H1 (cell line): ENCODE data around the gene FEV. TPM values are rescaled to one million over a fixed set of nuclear protein-coding genes. Genes with fewer than 3 reads are reported as not detected.
A peak's percentile ranks its signal among the peaks of the same experiment; 100 is the strongest.

ENCODE experiments used
- CTCF ChIA-PET: fragments of 300-600 bp; sonication (Branson Sonifier 250); formaldehyde crosslinking; loops from one replicate; lab custom pipeline; 2021; ENCODE audit not compliant: partially characterized antibody; lab: Charles Lee
- POLR2A ChIA-PET: fragments of 300-600 bp; sonication (Branson Sonifier 250); formaldehyde crosslinking; loops from one replicate; lab custom pipeline; 2021; ENCODE audit warnings: inconsistent platforms; ENCODE audit not compliant: partially characterized antibody; lab: Charles Lee
- DNase-seq, 2 experiments: peaks; one replicate each; pipeline versions ENCODE4 v3.0.0 to v3.0.0-alpha.2; 2010 to 2022; ENCODE audit warnings: low spot score in 2 of 2, low read depth in 1 of 2, mixed read lengths in 1 of 2
- FAIRE-seq: peaks from 2 replicates; lab custom pipeline; 2011; peaks lifted over from hg19 to GRCh38; lab: Jason Lieb, UNC
- H2AFZ ChIP-seq: 2 replicates; pipeline ENCODE4 v1.8.1; 2012; ENCODE audit warnings: low read length, inconsistent platforms
- H2AK5ac ChIP-seq: 2 replicates; pipeline ENCODE4 v1.6.1; 2013; ENCODE audit warnings: low read depth, low read length
- H2BK120ac ChIP-seq: replicated peaks from 2 replicates; pipeline ENCODE3; 2013; ENCODE audit warnings: low read depth, low read length, inconsistent platforms
- H2BK12ac ChIP-seq: 2 replicates; pipeline ENCODE4 v1.6.1; 2013; ENCODE audit warnings: low read depth, low read length
- H2BK15ac ChIP-seq: 2 replicates; pipeline ENCODE4 v1.6.1; 2013; ENCODE audit warnings: low read length
- H2BK20ac ChIP-seq: 2 replicates; pipeline ENCODE4 v1.6.1; 2013; ENCODE audit warnings: low read length
- H2BK5ac ChIP-seq: 2 replicates; pipeline ENCODE4 v1.6.1; 2013; ENCODE audit warnings: low read depth, low read length
- H3K14ac ChIP-seq: 2 replicates; pipeline ENCODE4 v1.6.1; 2013; ENCODE audit warnings: inconsistent platforms; ENCODE audit not compliant: insufficient read length
- H3K18ac ChIP-seq: 2 replicates; pipeline ENCODE4 v1.6.1; 2013; ENCODE audit warnings: low read length; ENCODE audit errors: extremely low read depth
- H3K23ac ChIP-seq: 2 replicates; pipeline ENCODE4 v1.6.1; 2013; ENCODE audit warnings: inconsistent platforms; ENCODE audit not compliant: insufficient read length
- H3K23me2 ChIP-seq: 2 replicates; pipeline ENCODE4 v1.6.1; 2013; ENCODE audit warnings: low read depth, low read length
- H3K27ac ChIP-seq: 2 replicates; pipeline ENCODE4 v1.6.1; 2011; ENCODE audit warnings: low read depth, low read length, inconsistent platforms
- H3K27me3 ChIP-seq, 4 experiments: replicated peaks in 1 of 4; 1 replicate in 1 of 4; 2 replicates in 3 of 4; pipeline versions ENCODE4 v1.6.1 to v1.8.1; 2011 to 2013; ENCODE audit warnings: low read length in 3 of 4, mild to moderate bottlenecking in 3 of 4, inconsistent platforms in 2 of 4, mixed read lengths in 2 of 4, moderate library complexity in 1 of 4; ENCODE audit not compliant: control insufficient read depth in 3 of 4, insufficient read depth in 3 of 4; ENCODE audit errors: extremely low read depth in 1 of 4
- H3K36me3 ChIP-seq, 4 experiments: 2 replicates each; pipeline versions ENCODE4 v1.6.1 to v1.8.1; 2011 to 2013; ENCODE audit warnings: mild to moderate bottlenecking in 4 of 4, low read length in 3 of 4, moderate library complexity in 2 of 4, control low read depth in 1 of 4, inconsistent platforms in 1 of 4; ENCODE audit not compliant: insufficient read depth in 4 of 4, control insufficient read depth in 2 of 4
- H3K4ac ChIP-seq: replicated peaks from 2 replicates; pipeline ENCODE3; 2013; ENCODE audit warnings: low read length, low read depth, mixed read lengths, inconsistent platforms; ENCODE audit not compliant: insufficient read length
- H3K4me1 ChIP-seq, 4 experiments: replicated peaks in 1 of 4; 1 replicate in 1 of 4; 2 replicates in 3 of 4; pipeline versions ENCODE4 v1.6.1 to v1.8.1; 2011 to 2013; ENCODE audit warnings: low read length in 3 of 4, inconsistent platforms in 2 of 4, mixed read lengths in 1 of 4; ENCODE audit not compliant: insufficient read depth in 4 of 4, control insufficient read depth in 3 of 4
- H3K4me2 ChIP-seq, 2 experiments: 2 replicates each; pipeline versions ENCODE4 v1.6.1 to v1.8.1; 2011 to 2013; ENCODE audit warnings: low read depth in 2 of 2, low read length in 2 of 2, control low read depth in 1 of 2, inconsistent platforms in 1 of 2, mild to moderate bottlenecking in 1 of 2; ENCODE audit not compliant: insufficient read depth in 1 of 2
- H3K4me3 ChIP-seq, 4 experiments: fragments of 200-600, 300-600 bp in 1 of 4; sonication (generic), shearing (Covaris generic), sonication (Bioruptor Twin) in 1 of 4; 2 replicates each; pipeline versions ENCODE4 v1.5.1 to v1.8.1; 2011 to 2016; ENCODE audit warnings: low read length in 4 of 4, low read depth in 3 of 4, control low read depth in 2 of 4, inconsistent platforms in 2 of 4, mild to moderate bottlenecking in 2 of 4, mixed read lengths in 1 of 4, moderate library complexity in 1 of 4; ENCODE audit not compliant: insufficient read depth in 2 of 4; ENCODE audit errors: extremely low read depth in 1 of 4
- H3K56ac ChIP-seq: replicated peaks from 2 replicates; pipeline ENCODE3; 2013; ENCODE audit warnings: low read depth, mild to moderate bottlenecking, mixed read lengths, low read length, inconsistent platforms; ENCODE audit not compliant: insufficient read length
- H3K79me1 ChIP-seq: 2 replicates; pipeline ENCODE4 v1.6.1; 2013; ENCODE audit warnings: low read depth, low read length, control low read depth
- H3K79me2 ChIP-seq, 2 experiments: 2 replicates each; pipeline versions ENCODE4 v1.6.1 to v1.8.1; 2012 to 2013; ENCODE audit warnings: low read length in 2 of 2, mild to moderate bottlenecking in 2 of 2, inconsistent platforms in 1 of 2; ENCODE audit not compliant: insufficient read depth in 2 of 2, control insufficient read depth in 1 of 2
- H3K9ac ChIP-seq, 4 experiments: replicated peaks in 1 of 4; 1 replicate in 1 of 4; 2 replicates in 3 of 4; pipeline versions ENCODE4 v1.6.1 to v1.8.1; 2011 to 2013; ENCODE audit warnings: low read depth in 3 of 4, low read length in 3 of 4, control low read depth in 2 of 4, mild to moderate bottlenecking in 2 of 4, moderate library complexity in 2 of 4, inconsistent platforms in 1 of 4; ENCODE audit errors: extremely low read depth in 1 of 4
- H3K9me3 ChIP-seq, 2 experiments: 2 replicates each; pipeline versions ENCODE4 v1.6.1 to v1.8.1; 2012 to 2013; ENCODE audit warnings: mild to moderate bottlenecking in 2 of 2, moderate library complexity in 2 of 2, control low read depth in 1 of 2, inconsistent platforms in 1 of 2, low read depth in 1 of 2, low read length in 1 of 2, mixed read lengths in 1 of 2; ENCODE audit not compliant: insufficient read depth in 2 of 2
- H4K20me1 ChIP-seq, 2 experiments: replicated peaks in 1 of 2; 2 replicates each; pipeline versions ENCODE3 to v1.8.1; 2011 to 2013; ENCODE audit warnings: inconsistent platforms in 2 of 2, low read length in 2 of 2, mild to moderate bottlenecking in 1 of 2; ENCODE audit not compliant: insufficient read depth in 2 of 2, control insufficient read depth in 1 of 2
- H4K5ac ChIP-seq: 2 replicates; pipeline ENCODE4 v1.6.1; 2013; ENCODE audit warnings: low read length, low read depth, mixed read lengths, inconsistent platforms; ENCODE audit not compliant: insufficient read length
- H4K8ac ChIP-seq: 2 replicates; pipeline ENCODE4 v1.8.0; 2013; ENCODE audit warnings: mild to moderate bottlenecking, moderate library complexity, low read length, inconsistent platforms; ENCODE audit not compliant: insufficient read depth; ENCODE audit errors: extremely low read depth
- H4K91ac ChIP-seq: replicated peaks from 2 replicates; pipeline ENCODE3; 2013; ENCODE audit warnings: low read length, mixed read lengths, inconsistent platforms; ENCODE audit not compliant: insufficient read length
- E2F6 ChIP-seq: IDR thresholded peaks from 2 replicates; pipeline ENCODE4 v1.6.1; 2012; ENCODE audit warnings: inconsistent platforms
- JUN ChIP-seq: IDR thresholded peaks from 2 replicates; pipeline ENCODE4 v1.6.1; 2011; ENCODE audit warnings: low read depth, mild to moderate bottlenecking, improper control_type of control experiment, low read length
- POU5F1 ChIP-seq: IDR thresholded peaks from 2 replicates; pipeline ENCODE4 v1.6.1; 2011; ENCODE audit warnings: low read depth, mild to moderate bottlenecking, low read length, moderate library complexity
- RNF2 ChIP-seq: fragments of 200-900, 300-1000 bp; sonication (generic); IDR thresholded peaks from 2 replicates; pipeline ENCODE4 v1.7.1; 2016; ENCODE audit warnings: borderline replicate concordance, low read depth, mild to moderate bottlenecking, antibody characterized with exemption, low read length; ENCODE audit not compliant: poor library complexity, severe bottlenecking; ENCODE audit errors: missing control alignments
- SAP30 ChIP-seq: fragments of 300-600 bp; sonication (generic); IDR thresholded peaks from 2 replicates; pipeline ENCODE4 v1.7.1; 2012; ENCODE audit warnings: low read length, moderate library complexity, mild to moderate bottlenecking, inconsistent platforms; ENCODE audit not compliant: insufficient read depth, insufficient replicate concordance
- WGBS, 2 experiments: shearing (Covaris generic) in 1 of 2; methylation state at CpG; one replicate each; pipeline versions ENCODE4 v1.1.6 to v1.1.7; 2013 to 2015; ENCODE audit warnings: low lambda C conversion rate in 2 of 2, mixed read lengths in 2 of 2, inconsistent platforms in 1 of 2, low coverage in 1 of 2, missing lambda C conversion rate in 1 of 2; ENCODE audit not compliant: insufficient replicate concordance in 2 of 2, insufficient coverage in 1 of 2, insufficient read length in 1 of 2; ENCODE audit errors: extremely low coverage in 1 of 2, missing lambda C conversion rate in 1 of 2; 5-methylcytosine and 5-hydroxymethylcytosine counted together
- polyA plus RNA-seq, 7 experiments: library from polyadenylated mRNA; depleted of rRNA in 3 of 7; stranded (reverse) in 5 of 7; unstranded in 2 of 7; fragments of >200 nt in 5 of 7; fragments of 200-250 nt in 2 of 7; gene quantifications; 1 replicate in 5 of 7; 2 replicates in 1 of 7; 4 replicates in 1 of 7; pipeline versions ENCODE4 v1.2.1 to v1.2.3, GENCODE V29; 2011 to 2013; ENCODE audit warnings: missing spikeins in 2 of 7, mixed read lengths in 2 of 7
- total RNA-seq: library from RNA; stranded (reverse); fragmentation: NEBNext Ultra II Directional; extraction: Animal tissue kit (Norgen Biotek cat#: 25700); gene quantifications from 2 replicates; pipeline ENCODE4 v1.2.1, GENCODE V29; 2021

FEV gene
- total and polyA plus RNA-seq, 2 of the 8 experiments (the other 6 are each of a cell fraction or from before 2014, with no cell fraction given), result not detected

GRCh38 chr2:219029829-219030165, 44.8 kb upstream of the FEV start:
- H3K56ac ChIP-seq, result no peak overlapping the region
- H4K91ac ChIP-seq, result no peak overlapping the region
- H3K9ac ChIP-seq, result no peak overlapping the region
- no peaks in the 10 kb centered on the region for H3K36me3 ChIP-seq
- no peak overlapping the region for H2BK120ac ChIP-seq
- H3K4me3 ChIP-seq, result no peak overlapping the region
- H4K20me1 ChIP-seq, result peaks cover 0 to 2% of the 10 kb centered on the region in 2 experiments
- ChIA-PET POLR2A (interaction anchor here (1.0 kb wide), 1 partner anchor 9 kb away, joined by 3 read pairs; no protein-coding TSS in a partner anchor), CTCF (interaction anchor here (0.6 to 45.5 kb wide), 41 partner anchors 8 to 375 kb away, joined by 3 to 1006 read pairs (median 5); partner anchors contain the start of genes CFAP65, CRYBA2, IHH and NHEJ1)
- H3K4me1 ChIP-seq, result peaks cover 0 to 3% (median under 1%) of the 10 kb centered on the region in 4 experiments; a peak in 2 of 7 replicates
- no peaks in the 10 kb centered on the region; a peak in 1 of 7 replicates for H3K27me3 ChIP-seq
- H3K18ac ChIP-seq, result no peak overlapping the region
- no peak overlapping the region; a peak in 1 of 4 replicates for H3K4me2 ChIP-seq
- H2BK20ac ChIP-seq, result no peak overlapping the region
- no peaks in the 10 kb centered on the region for H3K23me2 ChIP-seq
- no peak overlapping the region for H3K27ac ChIP-seq
- H3K9me3 ChIP-seq, result no peaks in the 10 kb centered on the region
- DNase-seq (peak; percentile 54 to 95), FAIRE-seq (peak; percentile 73)
- no peak overlapping the region for H2AK5ac ChIP-seq
- no peak overlapping the region for H2BK15ac ChIP-seq
- no peak overlapping the region for H4K8ac ChIP-seq
- H2BK12ac ChIP-seq, result no peak overlapping the region
- H3K14ac ChIP-seq, result no peak overlapping the region
- peak overlapping the region; percentile 96; the same call in 1 of the 2 replicates for H2AFZ ChIP-seq
- H3K79me2 ChIP-seq, result no peaks in the 10 kb centered on the region
- no peak overlapping the region for H3K23ac ChIP-seq
- no peak overlapping the region for H3K4ac ChIP-seq
- H4K5ac ChIP-seq, result no peak overlapping the region
- H3K79me1 ChIP-seq, result no peaks in the 10 kb centered on the region
- 56% methylated on average over 9 of the region's 9 CpGs; no CpG with 5 or more reads in 1 of the 2 experiments for WGBS, 2 experiments
- no peak overlapping the region for H2BK5ac ChIP-seq
- TF ChIP-seq POU5F1 (no peak), SAP30 (no peak), E2F6 (no peak), RNF2 (no peak), JUN (no peak)
